Measurements from ENCODE around the gene MUS81. TPM values are rescaled to one million over a fixed set of nuclear protein-coding genes. Genes with fewer than 3 reads are reported as not detected.

The MUS81 gene
- total and polyA plus RNA-seq, 10 of the 15 experiments (the other 5 are each of a cell fraction or from before 2014, with no cell fraction given): 11.8 to 76.1 (median 48.4) TPM

GRCh38 chr11:65899356-65900124, 39.3 kb downstream of the MUS81 start (continued):
- TF ChIP-seq CTCF (IDR thresholded peaks at IDR 0.05 in 2 of 3, conservative IDR thresholded peaks at IDR 0.05 in 1 of 3; ENCODE audit: control insufficient read depth in 2 of 3, extremely low read depth in 1 of 3, insufficient read depth in 1 of 3, low read depth in 3 of 3, low read length in 3 of 3): peak in 1 of 3 experiments; percentile 8; a peak in 1 of 6 replicates
- no peak for TF ChIP-seq EGR1 (IDR thresholded peaks at IDR 0.05; ENCODE audit: borderline replicate concordance in 1 of 2, low read depth in 2 of 2, low read length in 2 of 2)
- TF ChIP-seq MTA2 (IDR thresholded peaks at IDR 0.05; ENCODE audit: low read depth): no peak
- TF ChIP-seq JUNB (IDR thresholded peaks at IDR 0.05): no peak
- TF ChIP-seq BCL3 (IDR thresholded peaks at IDR 0.05; ENCODE audit: borderline replicate concordance, insufficient read depth, low read depth, low read length, poor library complexity, severe bottlenecking): no peak
- TF ChIP-seq ASH2L (IDR thresholded peaks at IDR 0.05; ENCODE audit: borderline replicate concordance, low read depth): no peak
- TF ChIP-seq SIN3A (IDR thresholded peaks at IDR 0.05; ENCODE audit: low read depth, low read length): 0 out of 2 replicates have a peak, but pooled peaks have one; percentile 46
- no peak for TF ChIP-seq ATF3 (IDR thresholded peaks at IDR 0.05; ENCODE audit: borderline replicate concordance, extremely low read depth, low read depth, low read length)
- no peak for TF ChIP-seq SREBF1 (IDR thresholded peaks at IDR 0.05; ENCODE audit: low read length)
- TF ChIP-seq TBL1XR1 (IDR thresholded peaks at IDR 0.05; ENCODE audit: low read depth, low read length): no peak
- TF ChIP-seq NBN (IDR thresholded peaks at IDR 0.05): 0 out of 2 replicates have a peak, but pooled peaks have one; percentile 5
- TF ChIP-seq TCF7 (IDR thresholded peaks at IDR 0.05; ENCODE audit: borderline replicate concordance): no peak
- TF ChIP-seq GATAD2B (conservative IDR thresholded peaks at IDR 0.05; ENCODE audit: low read depth): peak; percentile 93
- peak; percentile 73 for TF ChIP-seq MAX (IDR thresholded peaks at IDR 0.05; ENCODE audit: low read depth, low read length)
- TF ChIP-seq POLR2A (IDR thresholded peaks at IDR 0.05; ENCODE audit: low read depth, low read length): no peak
